Pancreas (tissue), 10 donors: Measurements from ENCODE around the gene KCNB1. TPM values are rescaled to one million over a fixed set of nuclear protein-coding genes. Genes with fewer than 3 reads are reported as not detected.

ENCODE experiments used
- ATAC-seq, 4 donors: fragments of 200-7000 bp; cut with Tn5 transposase; one replicate each; pipeline versions ENCODE4 v1.8.0 to v1.9.1; 2020; ENCODE audit warnings: mild to moderate bottlenecking in 4 of 4, moderate library complexity in 4 of 4
- DNase-seq, 6 donors: peaks; one replicate each; pipeline ENCODE4 v3.0.0-alpha.2; 2020
- FAIRE-seq: peaks from 2 replicates; lab custom pipeline; 2012; peaks lifted over from hg19 to GRCh38; lab: Jason Lieb, UNC
- H3K27ac ChIP-seq, 4 donors: fragments of 200-600 bp; sonication (generic); 1 replicate in 3 of 4; 2 replicates in 1 of 4; pipeline versions ENCODE4 v1.5.0 to v1.8.0; 2020
- H3K27me3 ChIP-seq, 4 donors: fragments of 200-600 bp; one replicate each; pipeline ENCODE4 v1.8.0; 2021
- H3K36me3 ChIP-seq, 3 donors: fragments of 200-600 bp; sonication (generic) in 1 of 3; one replicate each; pipeline versions ENCODE4 v1.5.0 to v1.8.0; 2020 to 2021
- H3K4me1 ChIP-seq, 3 donors: fragments of 200-600 bp; one replicate each; pipeline ENCODE4 v1.8.0; 2021
- H3K4me3 ChIP-seq, 4 donors: fragments of 200-600 bp; sonication (generic) in 2 of 4; one replicate each; pipeline versions ENCODE4 v1.5.0 to v1.8.0; 2020 to 2021
- H3K9me3 ChIP-seq, 4 donors: fragments of 200-600 bp; one replicate each; pipeline ENCODE4 v1.8.0; 2021
- CTCF ChIP-seq, 4 donors: fragments of 200-600 bp; sonication (generic) in 3 of 4; IDR thresholded peaks; one replicate each; pipeline versions ENCODE4 v1.5.0 to v1.8.0; 2021; ENCODE audit warnings: antibody characterized with exemption in 4 of 4
- whole genome bisulfite sequencing, 2 donors: extraction: QIAGEN DNeasy Blood & Tissue Kit; methylation state at CpG; one replicate each; pipeline ENCODE4 v1.1.7; 2013; 5-methylcytosine and 5-hydroxymethylcytosine counted together
- intact Hi-C, 3 donors: fragments of 100-400 bp; cut with DNase I; formaldehyde crosslinking; loops; one replicate each; pipeline versions ENCODE4 v1.11.1 to v1.14.2; 2022
- polyA plus RNA-seq, 2 donors: library from polyadenylated mRNA; stranded (reverse); fragments of 200-250 nt; gene quantifications; one replicate each; pipeline ENCODE4 v1.2.3, GENCODE V29; 2013
- total RNA-seq, 6 donors: library from RNA; stranded (reverse); fragmentation: NEBNext Ultra II Directional in 4 of 6; extraction: Animal tissue kit (Norgen Biotek cat#: 25700) in 4 of 6; gene quantifications; one replicate each; pipeline versions ENCODE4 v1.2.1 to v1.2.4, GENCODE V29; 2021 to 2023
- donor health status: healthy with polysubstance abuse.
- donor health status: DM: no; HTN: no; CAD: no; lungs with moderate emphysema.
- donor health status: DM: no; HTN: no; CAD: no.
- donor health status: control.
- donor health status: control.
- donor health status: Bipolar disorder and iron deficiency.
- donor health status: DM: yes; HTN: yes; CAD: no.
- donor health status: DM: no; HTN: no; CAD: no.
- donor health status: DM: no; HTN: no; CAD: no.
- donor health status: DM: yes; HTN: yes; CAD: no.

The KCNB1 gene
- total and polyA plus RNA-seq, 8 donors: 0.28 to 2.5 (median 0.31) TPM

GRCh38 chr20:49505518-49505917 lies 23.1 kb upstream of the KCNB1 start:
- H3K9me3 ChIP-seq: no peaks in the 10 kb centered on the region
- no peak overlapping the region for H3K27ac ChIP-seq
- no peak for TF ChIP-seq CTCF (IDR thresholded peaks at IDR 0.05)
- DNase-seq (no peak), ATAC-seq (peak in 3 of 4 donors; percentile 37 to 74 (median 63)), FAIRE-seq (no peak)
- H3K27me3 ChIP-seq: no peaks in the 10 kb centered on the region
- intact Hi-C loops: loop anchor here in 1 of 3 donors (5.0 kb wide), 1 partner anchor 173 kb away; no protein-coding TSS in a partner anchor
- no peak overlapping the region for H3K4me3 ChIP-seq
- H3K4me1 ChIP-seq: no peaks in the 10 kb centered on the region
- 32 to 36% methylated on average over 9 of the region's 9 CpGs for WGBS, 2 donors
- H3K36me3 ChIP-seq: no peaks in the 10 kb centered on the region

GRCh38 chr20:49503176-49503575 lies 20.7 kb upstream of the KCNB1 start:
- Histone ChIP-seq H3K27me3 (no peaks in the 10 kb centered on the region), H3K9me3 (no peaks in the 10 kb centered on the region), H3K4me3 (no peak overlapping the region), H3K4me1 (no peaks in the 10 kb centered on the region), H3K36me3 (no peaks in the 10 kb centered on the region), H3K27ac (no peak overlapping the region)
- DNase-seq (no peak), ATAC-seq (no peak), FAIRE-seq (no peak)
- TF ChIP-seq CTCF (IDR thresholded peaks at IDR 0.05): no peak
- intact Hi-C loops: no loop called here
- 72 to 73% methylated on average over 6 of the region's 6 CpGs for WGBS, 2 donors

GRCh38 chr20:49501917-49502316 lies 19.4 kb upstream of the KCNB1 start:
- H3K27ac ChIP-seq: no peak overlapping the region
- no peak overlapping the region for H3K4me3 ChIP-seq
- intact Hi-C loops: no loop called here
- no peak for TF ChIP-seq CTCF (IDR thresholded peaks at IDR 0.05)
- DNase-seq: no peak
- H3K36me3 ChIP-seq: no peaks in the 10 kb centered on the region
- no peaks in the 10 kb centered on the region for H3K4me1 ChIP-seq
- peak in 1 of 4 donors; percentile 17 for ATAC-seq
- FAIRE-seq: no peak
- H3K9me3 ChIP-seq: no peaks in the 10 kb centered on the region
- 52 to 64% methylated on average over 3 of the region's 3 CpGs for WGBS, 2 donors
- no peaks in the 10 kb centered on the region for H3K27me3 ChIP-seq

- H3K4me1 ChIP-seq: no peaks in the 10 kb centered on the region
- no peak for TF ChIP-seq CTCF (IDR thresholded peaks at IDR 0.05)
- no peaks in the 10 kb centered on the region for H3K36me3 ChIP-seq
- DNase-seq: no peak
- H3K27ac ChIP-seq: no peak overlapping the region
- no peak for FAIRE-seq
- no peaks in the 10 kb centered on the region for H3K27me3 ChIP-seq
- WGBS, 2 donors: 17 to 33% methylated on average over 1 of the region's 1 CpG
- H3K9me3 ChIP-seq: no peaks in the 10 kb centered on the region
- no peak overlapping the region for H3K4me3 ChIP-seq
- ATAC-seq: no peak
- intact Hi-C loops: no loop called here
These were observed 14.9 kb upstream of the KCNB1 start for GRCh38 chr20:49497398-49497669.

- no peak for DNase-seq
- no peaks in the 10 kb centered on the region for H3K27me3 ChIP-seq
- H3K27ac ChIP-seq: no peak overlapping the region
- WGBS, 2 donors: 65 to 71% methylated on average over 5 of the region's 5 CpGs
- H3K4me1 ChIP-seq: no peaks in the 10 kb centered on the region
- no peaks in the 10 kb centered on the region for H3K36me3 ChIP-seq
- intact Hi-C loops: no loop called here
- no peak for TF ChIP-seq CTCF (IDR thresholded peaks at IDR 0.05)
- no peak overlapping the region for H3K4me3 ChIP-seq
- FAIRE-seq: no peak
- peak in 1 of 4 donors; percentile 12 for ATAC-seq
- H3K9me3 ChIP-seq: no peaks in the 10 kb centered on the region
These were observed 14.3 kb upstream of the KCNB1 start for GRCh38 chr20:49496553-49497397.
